ENCODE results near the gene WDR49. TPM values are rescaled to one million over a fixed set of nuclear protein-coding genes. Genes with fewer than 3 reads are reported as not detected.
"Not testable (repeated sequence)": the region's sequence is repeated elsewhere in the genome, so short reads cannot be mapped to it uniquely, and the experiment has no call there.

The WDR49 gene
- total RNA-seq, 8 experiments from 2014 or later = 0.46 to 60.4 (median 1.6) TPM; not detected in 2

DNA sequence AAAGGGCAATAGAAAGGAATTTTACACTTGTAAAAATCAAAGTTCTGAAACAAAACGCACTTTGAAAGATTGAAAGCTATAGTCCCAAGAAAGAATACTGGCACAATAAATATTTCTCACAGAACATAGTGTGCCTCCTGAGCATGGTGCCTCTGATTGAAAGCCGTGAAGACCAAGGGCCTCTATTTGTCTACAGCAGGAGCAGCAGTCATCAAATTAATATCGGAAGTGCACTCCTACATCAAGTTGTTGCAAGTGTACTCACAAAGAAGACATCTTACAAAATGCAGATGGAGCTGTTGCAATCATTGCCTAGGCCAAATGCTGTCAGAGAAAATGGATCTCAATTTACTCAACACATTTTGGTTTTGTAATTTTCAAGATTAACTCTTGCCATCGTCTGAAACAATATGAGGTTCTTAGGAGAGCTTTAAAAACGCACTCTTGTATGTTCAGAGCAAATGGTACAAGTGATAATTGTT, 9.2 kb upstream of the WDR49 start:
- 48 to 100% (median 84%) methylated on average over 2 to 5 of the region's 5 CpGs; no CpG with 5 or more reads in 1 of the 10 experiments for WGBS, 10 experiments
- in situ Hi-C loops (cut with MboI; ENCODE audit: low pct_unique_long_range_greater_than_20kb in 2 of 9, low sequenced_read_pairs in 9 of 9, unreplicated experiment in 9 of 9) = no loop called here
- H3K27ac ChIP-seq = no peak overlapping the region
- no peak for ATAC-seq (replicated peaks in 6 of 8)
- H3K4me1 ChIP-seq (replicated peaks in 1 of 2) = peaks cover 1 to 5% of the 10 kb centered on the region in 2 donors
- H3K4me3 ChIP-seq = no peak overlapping the region

- Histone ChIP-seq H3K4me1 (replicated peaks in 1 of 2) (peaks cover 10 to 16% of the 10 kb centered on the region in 2 donors), H3K27ac (no peak overlapping the region), H3K4me3 (no peak overlapping the region)
- in situ Hi-C loops (cut with MboI; ENCODE audit: low pct_unique_long_range_greater_than_20kb in 2 of 9, low sequenced_read_pairs in 9 of 9, unreplicated experiment in 9 of 9) = no loop called here
- 18 to 80% (median 56%) methylated on average over 1 to 3 of the region's 3 CpGs; no CpG with 5 or more reads in 2 of the 10 experiments for WGBS, 10 experiments
- ATAC-seq (replicated peaks in 6 of 8) = peak in 2 of 8 experiments; percentile 23 to 28
These were observed 4.0 kb upstream of the WDR49 start for GRCh38 chr3:167657684-167658225.

DNA sequence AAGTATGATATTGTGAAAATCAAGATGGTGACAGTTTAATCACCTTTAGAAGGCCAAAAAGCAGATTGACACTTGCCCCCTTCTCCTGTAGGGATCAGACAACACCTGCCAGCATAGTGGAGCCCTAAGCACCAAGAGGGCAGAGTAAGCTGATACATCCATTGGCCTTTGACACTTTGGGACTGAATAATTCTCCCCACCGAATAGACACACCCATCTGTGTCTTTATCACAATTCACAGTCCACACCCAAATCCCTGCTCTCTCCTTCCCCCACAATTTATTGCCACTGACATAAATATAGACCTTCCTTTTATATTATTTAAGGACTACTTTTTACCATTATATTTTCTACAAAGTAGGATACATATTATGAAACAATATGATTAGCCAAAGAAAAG, 3.1 kb upstream of the WDR49 start:
- WGBS, 10 experiments = 0 to 67% (median 25%) methylated on average over 1 of the region's 1 CpG; no CpG with 5 or more reads in 4 of the 10 experiments
- in situ Hi-C loops (cut with MboI; ENCODE audit: low pct_unique_long_range_greater_than_20kb in 2 of 9, low sequenced_read_pairs in 9 of 9, unreplicated experiment in 9 of 9) = no loop called here
- ATAC-seq (replicated peaks in 6 of 8) = peak in 3 of 8 experiments; percentile 17 to 69 (median 52)

DNA sequence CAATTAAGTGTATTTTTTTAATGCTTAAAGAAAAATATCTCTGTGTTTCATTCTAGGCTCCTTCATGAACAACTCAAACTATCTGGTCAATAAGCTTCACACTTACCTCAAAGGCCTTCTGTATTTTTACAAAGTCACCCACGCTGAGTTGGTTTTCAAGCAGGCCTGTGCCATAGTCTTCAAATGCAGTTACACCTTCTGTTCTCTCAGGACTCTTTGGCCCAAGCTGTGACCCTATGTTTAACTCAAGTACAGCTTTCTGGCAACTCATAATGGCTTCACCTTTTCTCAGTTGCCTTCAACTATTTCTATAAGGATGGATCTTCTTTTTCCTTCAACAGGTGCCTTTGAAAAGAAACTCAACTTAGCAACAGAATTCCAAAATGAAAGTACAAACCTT, 587 bp downstream of the WDR49 start:
- 13 to 100% (median 83%) methylated on average over 1 of the region's 1 CpG; no CpG with 5 or more reads in 3 of the 10 experiments for WGBS, 10 experiments
- in situ Hi-C loops (cut with MboI; ENCODE audit: low pct_unique_long_range_greater_than_20kb in 2 of 9, low sequenced_read_pairs in 9 of 9, unreplicated experiment in 9 of 9) = no loop called here
- peak overlapping the region in 1 of 5 donors; percentile 13 for H3K4me3 ChIP-seq
- ATAC-seq (replicated peaks in 6 of 8) = no peak
- H3K27ac ChIP-seq = no peak overlapping the region
- H3K4me1 ChIP-seq (replicated peaks in 1 of 2) = peaks cover 10 to 16% of the 10 kb centered on the region in 2 donors

More for the DNA sequence above, 3.1 kb upstream of the WDR49 start:
- no peak overlapping the region for H3K4me3 ChIP-seq
- peaks cover 10 to 16% of the 10 kb centered on the region in 2 donors for H3K4me1 ChIP-seq (replicated peaks in 1 of 2)
- no peak overlapping the region for H3K27ac ChIP-seq

GRCh38 chr3:167651826-167652225, 1.9 kb downstream of the WDR49 start:
- in situ Hi-C loops (cut with MboI; ENCODE audit: low pct_unique_long_range_greater_than_20kb in 2 of 9, low sequenced_read_pairs in 9 of 9, unreplicated experiment in 9 of 9) = no loop called here
- peaks cover 4 to 6% of the 10 kb centered on the region in 2 donors for H3K4me1 ChIP-seq (replicated peaks in 1 of 2)
- ATAC-seq (replicated peaks in 6 of 8) = no peak
- H3K27ac ChIP-seq = no peak overlapping the region
- WGBS, 10 experiments = 60 to 100% (median 83%) methylated on average over 1 of the region's 1 CpG; no CpG with 5 or more reads in 3 of the 10 experiments
- H3K4me3 ChIP-seq = no peak overlapping the region

GRCh38 chr3:167650459-167650858, 3.3 kb downstream of the WDR49 start:
- no peak for ATAC-seq (replicated peaks in 6 of 8)
- 25 to 100% (median 84%) methylated on average over 1 to 2 of the region's 2 CpGs for WGBS, 10 experiments
- in situ Hi-C loops (cut with MboI; ENCODE audit: low pct_unique_long_range_greater_than_20kb in 2 of 9, low sequenced_read_pairs in 9 of 9, unreplicated experiment in 9 of 9) = no loop called here
- Histone ChIP-seq H3K4me3 (no peak overlapping the region), H3K4me1 (replicated peaks in 1 of 2) (peaks cover 4% of the 10 kb centered on the region in 2 donors), H3K27ac (no peak overlapping the region)

DNA sequence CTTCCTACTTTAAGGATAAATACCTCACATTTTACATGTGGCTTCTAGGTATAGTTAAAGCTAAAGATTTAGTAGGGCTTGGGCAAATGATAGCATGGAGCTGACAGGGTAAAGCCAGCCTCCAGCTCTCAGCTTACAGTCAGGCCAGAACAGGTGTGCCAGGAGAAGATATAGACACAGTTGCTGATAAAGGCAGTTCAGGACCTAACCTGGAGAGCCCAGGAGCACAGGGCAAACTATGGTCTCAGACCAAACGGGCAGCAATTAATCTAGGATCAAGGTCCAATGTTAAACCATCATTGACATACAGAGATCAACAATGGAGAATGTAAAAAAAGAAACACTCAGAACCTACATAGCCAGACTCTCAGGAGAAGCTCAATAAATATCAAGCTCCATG, 4.0 kb downstream of the WDR49 start:
- H3K4me3 ChIP-seq = no peak overlapping the region
- no peak for ATAC-seq (replicated peaks in 6 of 8)
- peaks cover 4% of the 10 kb centered on the region in 2 donors for H3K4me1 ChIP-seq (replicated peaks in 1 of 2)
- 17 to 90% (median 71%) methylated on average over 1 of the region's 1 CpG; no CpG with 5 or more reads in 7 of the 10 experiments for WGBS, 10 experiments
- H3K27ac ChIP-seq = no peak overlapping the region
- in situ Hi-C loops (cut with MboI; ENCODE audit: low pct_unique_long_range_greater_than_20kb in 2 of 9, low sequenced_read_pairs in 9 of 9, unreplicated experiment in 9 of 9) = no loop called here

GRCh38 chr3:167644611-167645010, 9.1 kb downstream of the WDR49 start:
- in situ Hi-C loops (cut with MboI; ENCODE audit: low pct_unique_long_range_greater_than_20kb in 2 of 9, low sequenced_read_pairs in 9 of 9, unreplicated experiment in 9 of 9) = no loop called here
- WGBS, 10 experiments = 0 to 100% (median 78%) methylated on average over 1 of the region's 1 CpG; no CpG with 5 or more reads in 1 of the 10 experiments
- ATAC-seq (replicated peaks in 6 of 8) = no peak

GRCh38 chr3:167631471-167631870, 22.3 kb downstream of the WDR49 start:
- in situ Hi-C loops (cut with MboI; ENCODE audit: low pct_unique_long_range_greater_than_20kb in 2 of 9, low sequenced_read_pairs in 9 of 9, unreplicated experiment in 9 of 9) = no loop called here
- WGBS, 10 experiments = 21 to 92% (median 48%) methylated on average over 3 to 5 of the region's 5 CpGs
- Histone ChIP-seq H3K4me3 (no peak overlapping the region), H3K27ac (no peak overlapping the region), H3K4me1 (replicated peaks in 1 of 2) (no peaks in the 10 kb centered on the region)
- no peak for ATAC-seq (replicated peaks in 6 of 8)

More at GRCh38 chr3:167644611-167645010, 9.1 kb downstream of the WDR49 start:
- H3K27ac ChIP-seq = no peak overlapping the region
- H3K4me3 ChIP-seq = no peak overlapping the region
- H3K4me1 ChIP-seq (replicated peaks in 1 of 2) = no peaks in the 10 kb centered on the region

DNA sequence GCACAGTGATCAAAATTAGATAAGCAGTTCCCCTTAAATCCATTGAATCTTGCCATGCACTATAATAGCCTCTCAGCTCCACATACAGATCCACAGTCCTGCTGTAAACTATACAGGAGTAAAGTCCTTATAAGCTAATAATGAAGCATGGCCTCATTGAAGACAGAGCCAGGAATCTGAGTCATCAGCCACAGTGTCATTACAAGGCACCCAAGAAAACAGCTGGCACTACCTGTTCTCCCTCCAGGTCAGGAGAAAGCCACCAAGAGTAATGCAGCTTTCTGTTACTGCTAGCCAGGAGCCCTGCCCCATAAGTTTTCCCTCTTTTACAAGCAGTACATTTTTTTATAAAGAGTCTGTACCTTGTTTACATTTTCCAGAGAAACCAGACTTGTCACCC, 27.3 kb downstream of the WDR49 start:
- in situ Hi-C loops (cut with MboI; ENCODE audit: low pct_unique_long_range_greater_than_20kb in 2 of 9, low sequenced_read_pairs in 9 of 9, unreplicated experiment in 9 of 9) = no loop called here
- no peaks in the 10 kb centered on the region for H3K4me1 ChIP-seq (replicated peaks in 1 of 2)
- no peak overlapping the region for H3K27ac ChIP-seq
- ATAC-seq (replicated peaks in 6 of 8) = no peak
- no peak overlapping the region for H3K4me3 ChIP-seq

DNA sequence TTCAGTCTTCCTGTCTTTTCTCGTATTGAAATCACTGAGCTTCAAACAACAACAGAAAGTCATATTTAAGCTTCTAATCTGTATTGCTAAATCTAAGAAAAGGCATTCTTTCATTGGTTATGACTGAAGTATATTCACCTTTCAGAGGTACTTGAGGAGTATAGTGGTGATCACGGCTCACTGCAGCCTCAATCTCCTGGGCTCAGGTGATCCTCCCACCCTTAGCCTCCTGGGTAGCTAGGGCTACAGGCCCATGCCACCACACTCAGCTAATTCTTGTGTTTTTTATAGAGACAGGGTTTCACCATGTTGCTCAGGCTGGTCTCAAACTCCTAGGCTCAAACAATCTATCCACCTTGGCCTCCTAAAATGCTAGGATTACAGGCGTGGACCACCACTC, 38.7 kb downstream of the WDR49 start:
- no peak overlapping the region for H3K27ac ChIP-seq
- H3K4me1 ChIP-seq (replicated peaks in 1 of 2) = no peaks in the 10 kb centered on the region
- ATAC-seq (replicated peaks in 6 of 8) = no peak
- in situ Hi-C loops (cut with MboI; ENCODE audit: low pct_unique_long_range_greater_than_20kb in 2 of 9, low sequenced_read_pairs in 9 of 9, unreplicated experiment in 9 of 9) = no loop called here
- H3K4me3 ChIP-seq = no peak overlapping the region
- WGBS, 10 experiments = 0 to 100% (median 87%) methylated on average over 1 to 3 of the region's 3 CpGs; no CpG with 5 or more reads in 1 of the 10 experiments

DNA sequence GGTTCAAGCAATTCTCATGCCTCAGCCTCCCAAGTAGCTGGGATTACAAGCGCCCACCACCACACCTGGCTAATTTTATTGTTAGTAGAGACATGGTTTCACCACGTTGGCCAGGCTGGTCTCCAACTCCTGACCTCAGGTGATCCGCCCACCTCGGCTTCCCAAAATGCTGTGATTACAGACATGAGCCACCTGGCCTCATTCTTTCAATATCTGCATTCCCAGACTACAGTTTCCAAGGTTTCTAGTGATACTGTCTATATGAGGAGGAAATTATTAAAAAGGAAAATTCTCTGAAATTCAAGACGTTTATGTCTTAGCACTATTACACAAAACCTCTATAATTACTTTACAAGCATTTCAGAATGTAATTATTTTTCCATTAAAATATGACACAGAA, 39.5 kb downstream of the WDR49 start:
- WGBS, 10 experiments = 0 to 93% (median 53%) methylated on average over 1 to 4 of the region's 5 CpGs

GRCh38 chr3:167611718-167612117, 42.0 kb downstream of the WDR49 start:
- H3K4me3 ChIP-seq = no peak overlapping the region
- in situ Hi-C loops (cut with MboI; ENCODE audit: low pct_unique_long_range_greater_than_20kb in 2 of 9, low sequenced_read_pairs in 9 of 9, unreplicated experiment in 9 of 9) = no loop called here
- 0 to 100% (median 83%) methylated on average over 1 to 2 of the region's 2 CpGs; no CpG with 5 or more reads in 3 of the 10 experiments for WGBS, 10 experiments

More for the DNA sequence above, 39.5 kb downstream of the WDR49 start:
- ATAC-seq (replicated peaks in 6 of 8); H3K4me3 ChIP-seq; H3K4me1 ChIP-seq (replicated peaks in 1 of 2); H3K27ac ChIP-seq; in situ Hi-C loops (cut with MboI; ENCODE audit: low pct_unique_long_range_greater_than_20kb in 2 of 9, low sequenced_read_pairs in 9 of 9, unreplicated experiment in 9 of 9): not testable (repeated sequence)

GRCh38 chr3:167609156-167609555, 44.6 kb downstream of the WDR49 start:
- no peaks in the 10 kb centered on the region for H3K4me1 ChIP-seq (replicated peaks in 1 of 2)
- H3K4me3 ChIP-seq = no peak overlapping the region
- ATAC-seq (replicated peaks in 6 of 8) = no peak
- in situ Hi-C loops (cut with MboI; ENCODE audit: low pct_unique_long_range_greater_than_20kb in 2 of 9, low sequenced_read_pairs in 9 of 9, unreplicated experiment in 9 of 9) = no loop called here
- H3K27ac ChIP-seq = no peak overlapping the region
- WGBS, 10 experiments = 0 to 96% (median 73%) methylated on average over 1 to 4 of the region's 5 CpGs; no CpG with 5 or more reads in 2 of the 10 experiments

More at GRCh38 chr3:167611718-167612117, 42.0 kb downstream of the WDR49 start:
- no peak overlapping the region for H3K27ac ChIP-seq
- no peaks in the 10 kb centered on the region for H3K4me1 ChIP-seq (replicated peaks in 1 of 2)
- no peak for ATAC-seq (replicated peaks in 6 of 8)
